D341Med (cell line): ENCODE results near the gene RIC3.
"Not testable (repeated sequence)": the region's sequence is repeated elsewhere in the genome, so short reads cannot be mapped to it uniquely, and the experiment has no call there.

ENCODE experiments used
- DNase-seq: peaks from one replicate; pipeline ENCODE4 v3.0.0; 2012; ENCODE audit warnings: low spot score

The RIC3 gene

DNA sequence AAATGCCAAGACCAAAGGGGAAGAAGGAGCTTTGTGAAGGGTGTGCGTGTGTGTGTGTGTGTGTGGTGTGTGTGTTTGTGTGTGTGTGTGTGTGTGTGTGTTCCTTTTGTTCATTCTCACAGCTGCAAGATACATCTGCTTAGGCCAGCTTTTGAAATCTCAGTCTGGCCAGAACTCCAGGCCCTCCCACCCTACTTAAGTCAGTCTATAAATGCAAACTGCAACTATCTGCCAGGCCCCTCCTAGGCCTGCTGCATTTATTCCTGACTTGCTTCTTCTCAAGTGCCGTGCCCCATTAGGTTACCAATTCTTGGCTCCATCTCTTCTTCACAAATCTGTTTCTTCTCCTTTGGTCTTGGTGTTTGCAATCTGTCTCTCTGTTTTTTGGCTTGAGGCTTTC, 21.6 kb upstream of the RIC3 start:
- DNase-seq: no peak

DNA sequence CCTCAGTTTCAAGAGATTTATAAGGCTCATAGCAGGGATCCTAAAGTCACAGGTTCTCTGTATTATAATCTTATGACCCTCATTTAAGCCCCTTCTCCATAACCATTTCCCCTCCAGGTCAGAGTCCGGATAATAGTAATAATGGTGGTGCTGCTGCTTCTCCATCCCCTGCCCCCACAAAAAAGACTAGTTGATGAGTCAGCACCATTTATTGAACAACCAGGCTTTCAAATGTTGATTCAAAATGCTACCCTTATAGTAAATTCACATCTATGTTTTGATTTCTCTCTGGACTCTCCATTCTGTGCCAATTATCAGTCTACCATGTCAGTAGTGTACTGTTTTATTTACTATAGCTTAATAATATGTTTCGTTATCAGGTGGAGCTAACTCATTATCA, 17.6 kb upstream of the RIC3 start:
- no peak for DNase-seq

DNA sequence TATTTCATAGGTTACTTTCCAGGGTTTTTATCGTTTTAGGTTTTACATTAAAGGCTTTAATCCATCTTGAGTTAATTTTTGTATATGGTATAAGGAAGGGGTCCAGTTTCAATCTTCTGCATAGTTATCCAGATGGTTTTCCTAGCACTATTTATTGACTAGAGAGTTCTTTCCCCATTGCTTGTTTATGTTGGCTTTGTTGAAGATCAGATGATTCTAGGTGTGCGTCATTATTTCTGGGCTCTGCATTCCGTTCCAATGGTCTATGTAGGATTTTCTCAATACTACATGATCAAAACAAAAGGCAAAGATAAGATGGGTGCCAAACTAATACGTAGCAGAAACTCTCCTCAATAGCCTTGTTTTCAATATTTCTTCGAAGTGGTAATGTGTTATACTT, 14.3 kb upstream of the RIC3 start:
- DNase-seq: no peak

DNA sequence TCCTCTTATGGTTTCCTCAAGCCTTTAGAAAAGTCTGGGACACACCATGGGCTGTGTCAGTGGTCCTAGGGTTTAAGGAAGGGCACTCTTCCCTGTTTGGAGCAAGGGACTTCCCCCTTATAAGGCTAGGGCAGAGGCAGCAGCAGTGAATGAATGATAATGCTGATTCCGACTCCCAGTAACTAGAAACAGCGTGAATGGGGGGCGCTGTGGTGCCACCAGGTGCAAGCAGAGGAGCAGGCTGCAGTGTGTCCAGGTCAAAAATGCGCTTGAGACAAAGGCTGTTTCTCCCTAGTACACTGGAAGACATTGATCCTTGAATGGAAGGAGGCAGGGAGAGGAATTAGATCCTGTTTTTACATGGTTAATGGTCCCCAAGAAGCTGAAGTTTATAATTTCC, 11.6 kb upstream of the RIC3 start:
- no peak for DNase-seq

DNA sequence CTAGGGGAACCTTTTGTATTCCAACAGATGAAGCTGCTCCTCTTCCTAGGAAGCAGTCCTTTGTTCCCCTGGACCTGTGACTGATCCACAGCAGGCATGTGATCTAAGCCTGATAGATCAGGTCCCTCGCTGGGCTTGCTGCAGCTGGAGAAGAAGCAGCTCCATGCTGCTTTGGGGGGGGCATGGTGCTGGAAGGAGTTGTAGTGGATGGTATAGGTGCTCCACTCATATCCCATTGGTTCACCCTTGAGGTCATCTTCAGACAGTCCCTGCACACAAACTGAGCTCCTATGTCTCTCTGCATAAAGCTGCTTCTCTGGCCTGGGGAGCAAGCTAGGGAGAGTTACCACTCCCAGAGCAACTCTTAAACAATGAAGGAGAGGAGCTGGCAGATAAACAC, 9.5 kb upstream of the RIC3 start:
- no peak for DNase-seq

DNA sequence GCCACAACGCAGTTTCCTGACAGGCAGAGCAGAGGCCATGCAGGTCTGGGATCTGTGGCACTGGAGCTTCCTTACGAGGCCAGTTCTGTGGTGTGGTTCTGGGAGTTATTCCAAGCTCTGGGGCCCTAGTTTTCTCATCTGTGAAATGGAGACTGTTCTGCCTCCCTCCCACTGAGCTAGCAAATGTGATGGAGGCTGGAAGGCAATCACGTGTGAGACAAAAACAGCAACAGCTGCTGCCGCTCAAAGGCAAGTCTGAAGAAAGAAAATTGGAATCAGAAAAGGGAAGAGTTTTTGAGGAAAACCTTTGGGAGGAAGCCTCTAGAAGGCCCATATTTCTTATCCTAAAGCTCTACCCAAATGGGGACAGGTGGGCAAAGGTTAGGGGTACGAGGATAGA, 8.3 kb upstream of the RIC3 start:
- no peak for DNase-seq

DNA sequence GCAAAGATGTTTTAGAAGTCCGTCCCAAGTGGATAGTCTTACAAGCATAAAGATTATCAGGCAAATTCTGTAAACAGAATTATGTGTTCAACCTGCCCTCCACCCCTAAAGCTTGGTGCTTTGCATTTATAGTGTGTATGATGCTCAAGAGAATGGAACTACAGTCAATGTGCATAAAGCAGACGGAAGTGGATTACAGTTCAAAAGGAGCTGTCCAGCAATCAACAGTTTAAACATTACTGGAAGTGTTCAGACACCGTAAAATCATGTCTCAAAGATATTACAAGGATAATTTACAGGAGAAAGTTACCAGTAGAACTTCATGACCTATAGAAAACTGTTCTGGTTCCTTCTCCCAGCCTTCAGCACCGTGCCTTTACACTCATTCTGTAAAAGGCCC, 1.0 kb downstream of the RIC3 start:
- DNase-seq: no peak

DNA sequence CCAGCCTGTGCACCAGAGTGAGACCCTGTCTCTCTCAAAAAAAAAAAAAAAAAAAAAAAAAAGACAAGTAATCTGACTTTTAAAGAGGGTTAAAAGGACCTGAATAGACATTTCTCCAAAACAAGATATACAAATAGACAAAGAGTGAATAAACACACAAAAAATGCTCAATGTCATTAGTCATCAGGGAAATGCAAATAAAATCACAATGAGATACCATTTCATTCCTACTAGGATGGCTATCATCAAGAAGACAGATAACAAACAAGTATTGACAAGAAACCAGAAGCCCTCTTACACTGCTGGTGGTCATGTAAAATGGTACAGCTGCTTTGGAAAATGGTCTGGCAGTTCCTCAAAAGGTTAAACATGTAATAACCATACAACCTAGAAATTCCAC, 4.1 kb downstream of the RIC3 start:
- DNase-seq: no peak

DNA sequence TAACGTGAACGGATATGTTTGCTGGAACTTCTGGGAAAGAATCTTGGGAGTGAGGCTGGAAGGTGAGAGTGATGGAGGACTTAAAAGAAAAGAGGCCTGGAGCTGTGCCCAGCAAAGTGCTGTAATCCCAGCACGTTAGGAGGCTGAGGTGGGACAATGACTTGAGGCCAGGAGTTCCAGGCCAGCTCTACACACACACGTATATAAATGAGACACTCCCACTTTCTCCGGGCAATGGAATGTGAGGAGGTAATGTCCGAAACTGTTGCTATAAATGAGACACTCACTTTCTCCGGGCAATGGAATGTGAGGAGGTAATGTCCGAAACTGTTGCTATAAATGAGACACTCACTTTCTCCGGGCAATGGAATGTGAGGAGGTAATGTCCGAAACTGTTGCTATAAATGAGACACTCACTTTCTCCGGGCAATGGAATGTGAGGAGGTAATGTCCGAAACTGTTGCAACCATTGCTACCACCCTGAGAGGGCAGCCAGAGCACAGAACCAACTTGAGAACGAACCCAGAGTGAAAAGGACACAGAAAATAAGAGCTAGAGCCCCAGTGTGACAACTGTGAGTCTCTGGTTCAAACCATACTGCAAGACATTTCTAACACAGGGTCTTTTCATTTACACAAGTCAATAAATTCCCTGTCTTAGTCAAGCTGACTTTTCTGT, 7.1 kb downstream of the RIC3 start:
- DNase-seq: not testable (repeated sequence)

DNA sequence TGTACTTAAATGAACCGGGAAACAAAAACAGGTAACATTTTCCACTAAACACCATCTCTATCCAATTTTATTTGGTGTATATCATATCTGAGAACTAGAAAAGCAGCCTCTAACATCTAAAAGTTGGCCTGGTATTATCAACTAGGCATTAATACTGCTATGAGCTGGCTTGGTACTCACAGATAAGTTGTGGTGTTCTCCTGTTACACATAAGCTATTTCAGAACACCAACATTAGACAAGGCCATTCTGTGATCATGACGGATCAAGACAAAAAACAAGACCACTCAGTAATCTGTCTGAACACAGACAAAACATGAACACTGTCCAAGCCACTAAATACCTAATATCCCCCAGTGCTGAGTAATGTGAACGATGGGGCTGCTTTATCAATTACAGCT, 11.9 kb downstream of the RIC3 start:
- DNase-seq: no peak

DNA sequence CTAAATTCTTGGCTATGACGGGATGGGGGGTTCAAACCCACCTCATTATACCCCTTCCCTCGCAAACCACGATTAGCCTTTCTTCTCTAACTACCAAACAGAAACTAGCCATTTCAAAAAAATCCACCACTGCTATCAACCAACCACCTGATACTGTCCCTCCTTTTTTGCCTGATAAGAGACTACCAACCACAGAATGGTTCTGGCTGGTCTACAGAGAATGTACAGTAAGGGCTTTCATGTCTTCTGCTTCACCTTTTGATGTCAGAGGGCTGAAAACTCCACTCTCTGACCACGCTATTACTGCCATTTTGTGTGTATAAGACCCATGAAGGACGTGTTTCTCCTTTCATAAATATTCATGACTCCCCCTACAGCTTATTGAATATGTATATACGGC, 19.1 kb downstream of the RIC3 start:
- DNase-seq: no peak

DNA sequence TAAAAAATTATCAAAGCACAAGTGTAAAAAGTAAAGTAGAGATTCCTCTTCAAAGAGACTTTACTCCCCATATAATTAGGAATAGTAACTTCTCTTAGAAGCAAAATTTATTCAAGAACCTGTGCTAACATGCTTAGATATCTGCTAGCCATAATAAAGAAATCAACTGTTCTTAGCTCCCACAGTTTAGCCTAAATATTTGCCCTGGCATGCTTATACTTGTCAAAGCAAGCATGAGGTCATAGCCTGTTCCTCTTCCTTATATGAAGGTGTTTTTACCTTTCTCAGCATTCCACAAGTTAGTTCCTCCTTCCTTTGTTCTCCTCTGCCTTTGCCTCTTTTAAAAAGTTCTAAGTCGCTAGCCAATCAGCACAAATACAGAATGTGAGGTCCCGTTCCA, 30.3 kb downstream of the RIC3 start:
- DNase-seq: no peak

DNA sequence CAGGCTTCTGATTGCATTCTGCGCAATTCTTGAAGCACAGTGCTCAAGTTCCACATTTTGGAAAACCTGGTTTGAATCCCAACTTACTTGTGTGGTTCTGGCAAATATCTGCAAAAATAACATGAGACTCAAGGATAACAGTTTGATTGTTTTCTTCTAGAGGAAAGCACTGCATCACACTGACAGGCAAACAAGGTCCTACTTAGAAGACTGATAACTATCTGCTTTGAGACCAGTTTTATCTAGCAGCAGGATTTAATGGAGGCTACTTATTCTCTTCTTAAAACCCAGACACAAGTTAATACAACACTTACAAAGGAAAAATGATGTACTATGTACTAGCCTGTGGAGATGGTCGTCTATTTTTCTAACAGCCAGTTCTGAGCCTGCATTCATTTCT, 41.4 kb downstream of the RIC3 start:
- no peak for DNase-seq

DNA sequence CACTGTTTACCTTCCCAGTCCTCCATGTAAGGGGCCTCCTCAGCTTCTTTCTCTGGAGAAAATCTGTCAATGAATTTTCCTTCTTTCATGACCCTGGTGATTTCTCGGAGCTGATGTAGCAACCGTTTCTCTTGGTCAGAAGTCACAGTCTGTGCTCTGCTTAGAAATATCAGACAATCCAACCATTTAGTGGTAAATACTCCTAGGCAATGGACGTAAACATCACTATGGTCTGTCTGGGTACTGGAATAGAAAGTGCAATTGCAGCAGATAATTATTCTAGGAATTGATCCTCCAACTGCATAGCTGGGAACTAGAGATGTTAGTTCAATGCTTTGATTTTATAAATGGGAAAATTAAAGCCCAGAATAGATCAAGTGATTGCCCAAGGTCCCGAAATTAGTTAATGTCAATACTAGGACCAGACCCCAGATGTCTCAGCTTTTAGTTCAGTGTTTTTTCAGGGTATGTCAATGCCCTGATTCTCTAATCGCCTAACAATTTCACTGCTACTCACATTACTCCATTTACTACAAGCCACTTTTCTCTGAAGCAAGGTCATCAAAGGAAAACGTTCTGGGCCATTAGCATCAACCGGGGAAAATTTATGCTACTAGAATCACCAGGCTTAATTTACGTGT, 42.1 kb downstream of the RIC3 start:
- DNase-seq: no peak

DNA sequence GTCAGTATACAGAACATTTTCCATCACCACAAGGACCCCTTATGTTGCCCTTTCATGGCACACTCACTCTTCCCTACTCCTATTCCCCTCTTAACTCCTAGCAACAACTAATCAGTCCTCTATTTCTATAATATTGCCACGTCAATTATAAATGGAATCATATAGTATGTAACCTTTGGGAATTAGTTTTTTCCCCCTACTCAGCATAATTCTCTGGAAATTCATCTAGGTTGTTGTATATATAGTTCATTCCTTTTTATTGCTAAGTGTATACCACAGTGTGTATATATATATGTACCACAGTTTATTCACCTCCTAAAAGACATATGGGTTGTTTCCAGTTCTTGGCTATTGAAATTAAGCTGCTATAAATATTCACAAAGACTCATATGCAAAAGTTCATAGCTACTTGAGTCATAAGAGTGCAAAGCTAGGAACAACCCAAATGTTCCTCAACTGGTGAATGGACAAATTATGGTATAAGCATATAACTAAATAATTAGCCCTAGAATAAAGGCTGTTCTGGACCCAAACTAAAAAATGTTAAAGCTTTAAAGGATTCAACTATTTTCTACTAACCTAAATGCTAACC, 46.6 kb downstream of the RIC3 start:
- no peak for DNase-seq

DNA sequence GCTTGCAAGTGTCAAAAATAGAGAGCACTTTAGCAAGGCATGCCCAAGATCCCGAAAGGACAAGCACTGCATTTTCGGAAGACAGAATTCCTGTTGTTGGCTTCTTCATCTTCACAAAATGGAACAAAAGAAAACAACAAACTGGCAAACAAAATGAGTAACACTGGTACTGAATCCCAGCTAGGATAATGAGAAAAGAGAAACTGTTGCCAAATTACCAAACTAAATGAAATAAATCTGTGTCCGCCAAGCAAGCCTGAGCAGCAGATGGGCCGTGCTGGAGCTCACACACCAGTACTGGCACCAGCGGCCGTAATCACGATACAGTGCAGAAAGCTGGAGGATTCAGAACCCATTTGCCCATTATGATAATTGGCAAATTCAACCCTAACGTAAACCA, 57.2 kb downstream of the RIC3 start:
- DNase-seq: no peak

DNA sequence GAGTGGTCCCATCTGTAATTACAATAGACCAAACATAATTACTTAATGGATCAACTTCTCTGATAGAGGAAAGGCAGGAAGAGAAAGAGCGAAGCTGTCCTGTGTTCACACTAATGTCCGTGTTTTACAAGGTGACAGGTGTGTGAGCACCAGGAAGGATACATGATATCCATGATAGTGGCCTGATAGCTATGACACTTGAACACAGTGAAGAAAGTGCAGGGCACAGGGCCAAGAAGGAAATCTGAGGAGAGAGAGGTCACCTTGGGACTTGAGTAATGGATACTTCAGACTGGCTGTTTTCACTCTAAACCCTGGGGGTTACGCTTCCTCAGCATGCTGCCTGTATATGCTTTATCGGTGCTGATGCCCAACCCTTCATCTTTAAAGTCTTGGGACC, 58.4 kb downstream of the RIC3 start:
- DNase-seq: no peak

DNA sequence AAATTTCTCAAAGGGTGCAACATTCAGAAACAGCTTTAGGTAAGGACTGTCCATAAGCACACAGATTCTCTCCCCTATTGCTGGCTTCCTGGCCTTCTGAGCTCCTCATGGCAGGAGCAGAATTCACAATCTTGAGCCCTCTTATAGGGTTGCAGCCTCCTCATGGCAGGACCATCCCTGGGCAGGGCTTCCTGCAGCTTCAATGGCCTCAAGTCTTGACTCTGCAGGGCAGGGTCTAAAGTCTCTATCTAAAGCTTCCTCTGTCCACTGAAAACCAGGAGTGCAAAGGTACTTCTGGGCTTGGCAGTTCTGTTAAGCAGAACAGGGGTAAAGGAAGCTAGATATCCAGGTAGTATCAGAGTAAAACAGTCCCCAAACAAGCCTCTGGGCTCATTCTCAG, 59.1 kb downstream of the RIC3 start:
- DNase-seq: no peak

DNA sequence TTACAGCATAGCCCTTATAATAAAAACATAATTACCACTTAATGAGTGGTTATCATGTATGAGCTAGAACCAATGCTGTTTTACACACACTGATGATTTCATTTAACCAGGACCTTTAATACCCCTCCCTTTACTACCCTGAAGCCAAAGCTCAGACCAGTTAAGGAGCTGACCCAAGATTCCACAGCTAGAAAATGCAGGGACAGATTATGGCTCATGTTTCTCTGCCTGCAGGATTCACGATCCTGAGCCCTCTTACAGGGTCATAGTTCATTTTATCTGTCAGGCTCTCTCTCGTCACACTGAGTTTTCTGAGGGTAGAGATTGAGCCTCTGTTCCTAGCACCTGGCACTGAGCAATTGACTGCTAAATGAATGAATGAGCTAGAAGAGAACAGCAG, 60.4 kb downstream of the RIC3 start:
- DNase-seq: no peak

DNA sequence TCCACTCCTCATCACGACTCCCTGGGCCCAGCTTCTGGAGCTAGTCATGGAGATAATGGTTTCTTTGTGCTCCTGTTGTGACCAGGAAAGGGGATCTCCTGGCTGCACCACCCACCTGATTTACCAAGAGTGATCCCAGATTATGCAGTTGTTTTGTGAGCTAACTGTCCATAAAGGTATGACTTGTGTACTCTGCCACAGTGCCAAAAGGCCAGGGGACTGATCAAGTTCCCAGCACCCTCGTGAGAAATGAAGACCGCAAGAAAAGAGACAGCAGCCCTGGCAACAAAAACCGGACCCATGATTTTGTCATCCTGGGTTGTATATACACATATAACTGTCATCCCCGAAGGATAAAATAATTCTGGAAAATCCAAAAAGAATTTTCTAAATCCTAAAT, 61.2 kb downstream of the RIC3 start:
- DNase-seq: no peak

DNA sequence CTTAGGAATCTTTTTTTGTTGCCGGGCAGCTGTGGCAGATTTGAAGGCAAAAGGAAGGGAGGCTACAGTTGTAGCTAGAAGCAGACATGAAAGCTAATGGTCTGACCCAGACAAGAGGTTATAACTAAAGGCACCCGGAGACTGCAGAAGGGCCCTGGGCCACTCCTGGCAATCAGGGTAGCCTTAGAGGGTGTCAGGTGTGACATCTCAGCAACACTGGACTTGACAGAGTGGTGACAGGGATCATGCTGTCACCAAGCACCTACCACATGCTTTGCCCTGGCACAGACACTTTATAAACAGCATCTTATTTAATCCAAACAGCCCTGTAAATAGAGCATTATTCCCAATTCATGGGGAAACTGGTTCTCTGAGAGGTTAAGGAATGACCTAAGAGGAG, 62.1 kb downstream of the RIC3 start:
- no peak for DNase-seq

DNA sequence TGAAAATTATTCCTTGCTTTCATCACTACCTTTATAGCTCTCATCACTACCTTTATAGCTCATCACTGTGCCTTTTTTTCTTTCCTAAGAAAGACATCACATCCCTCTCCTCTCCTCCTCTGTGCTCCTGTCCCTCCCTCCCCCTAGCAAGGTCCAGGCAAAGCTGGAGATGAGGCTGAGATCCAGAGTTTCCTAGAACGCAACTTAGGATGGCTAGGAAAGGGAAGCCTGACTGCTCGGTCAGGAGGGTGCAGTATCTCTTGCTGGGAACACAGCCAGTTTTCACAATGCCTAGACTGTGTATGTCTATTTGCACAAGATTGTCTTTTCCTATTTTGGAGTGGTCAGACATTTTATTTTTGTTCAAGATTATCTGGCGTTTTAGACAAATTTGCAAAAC, 63.2 kb downstream of the RIC3 start:
- no peak for DNase-seq

DNA sequence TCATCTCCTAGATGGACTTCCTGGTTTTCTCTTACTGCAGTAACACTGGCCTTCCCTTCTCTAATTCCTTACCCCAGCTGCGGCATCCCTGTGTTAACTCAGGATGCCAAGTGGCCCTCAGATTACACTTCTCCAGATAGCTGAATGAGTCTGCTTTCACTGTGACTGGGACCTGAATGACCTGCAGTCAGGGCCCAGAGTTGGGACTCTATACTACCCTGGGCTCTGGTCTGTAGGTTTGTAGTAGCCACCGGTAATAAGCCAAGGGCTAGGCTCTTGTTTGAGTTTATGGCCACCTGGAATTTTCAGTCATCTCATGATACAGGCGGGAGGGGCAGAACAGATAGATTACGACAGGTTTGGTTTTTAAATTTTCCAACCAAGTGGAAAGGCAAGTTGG, 63.7 kb downstream of the RIC3 start:
- no peak for DNase-seq

DNA sequence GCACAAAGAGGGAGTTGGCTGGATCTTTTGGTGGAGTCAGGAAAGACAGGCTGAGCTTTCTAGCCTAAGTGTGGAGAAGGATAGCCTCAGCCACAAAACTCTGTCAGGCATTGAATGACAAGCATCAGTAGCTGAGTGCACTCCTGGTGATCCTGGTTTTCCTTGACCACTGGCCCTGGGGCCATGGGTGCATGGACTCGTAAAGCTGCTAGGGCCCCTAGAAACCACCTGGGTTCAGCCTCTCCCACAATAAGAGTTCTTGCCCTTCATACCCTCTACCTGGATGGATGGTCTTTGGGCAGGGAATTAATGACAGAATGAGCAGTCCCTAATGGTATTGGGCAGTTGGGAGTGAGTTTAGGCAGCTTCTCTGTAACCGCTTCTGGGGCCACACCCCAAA, 64.9 kb downstream of the RIC3 start:
- no peak for DNase-seq
